Dedifferentiated amniotic fluid mesenchymal stem cell (primary cell): ENCODE data around the gene CACFD1.

Experiments
- DNase-seq: peaks from one replicate; pipeline ENCODE4 v3.0.0-alpha.2; 2016; ENCODE audit errors: extremely low spot score

CACFD1 gene

DNA sequence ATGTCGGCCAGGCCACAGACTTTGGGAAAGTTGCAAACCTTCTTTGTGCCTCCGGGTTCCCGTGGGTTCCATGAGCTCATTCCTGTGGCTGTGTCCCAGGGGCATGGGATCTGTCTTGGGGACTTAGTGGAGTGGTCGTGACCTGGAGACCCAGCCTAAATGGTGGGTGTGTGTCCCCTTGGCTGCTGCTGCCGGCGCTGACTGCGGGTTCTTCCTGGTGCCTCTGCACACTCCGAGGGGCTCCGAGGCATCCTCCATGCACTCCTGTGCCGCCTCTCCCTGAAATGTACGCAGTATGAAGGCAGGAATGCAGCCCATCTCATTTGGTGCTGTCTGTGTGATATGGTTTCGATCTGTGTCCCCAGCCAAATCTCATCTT lies 40.1 kb downstream of the CACFD1 start:
- DNase-seq, result no peak

DNA sequence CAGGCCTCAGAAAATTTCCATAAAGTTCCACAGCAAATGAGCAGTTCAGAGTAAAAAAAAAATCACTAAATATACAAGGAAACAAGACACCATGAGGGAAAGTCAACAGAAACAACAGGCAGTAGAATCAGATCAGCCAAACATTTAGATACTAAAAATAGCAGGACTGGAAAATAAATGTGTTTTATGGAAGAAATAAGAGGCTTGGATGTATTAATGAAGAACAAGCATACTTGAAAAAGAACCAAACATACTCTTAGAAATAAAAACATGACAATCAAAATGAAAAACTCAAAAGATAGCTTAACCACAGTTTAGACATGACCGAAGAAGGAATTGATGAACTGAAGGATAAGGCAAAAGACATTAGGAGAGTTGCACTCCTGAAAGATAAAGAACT lies 42.3 kb downstream of the CACFD1 start:
- DNase-seq, result no peak

DNA sequence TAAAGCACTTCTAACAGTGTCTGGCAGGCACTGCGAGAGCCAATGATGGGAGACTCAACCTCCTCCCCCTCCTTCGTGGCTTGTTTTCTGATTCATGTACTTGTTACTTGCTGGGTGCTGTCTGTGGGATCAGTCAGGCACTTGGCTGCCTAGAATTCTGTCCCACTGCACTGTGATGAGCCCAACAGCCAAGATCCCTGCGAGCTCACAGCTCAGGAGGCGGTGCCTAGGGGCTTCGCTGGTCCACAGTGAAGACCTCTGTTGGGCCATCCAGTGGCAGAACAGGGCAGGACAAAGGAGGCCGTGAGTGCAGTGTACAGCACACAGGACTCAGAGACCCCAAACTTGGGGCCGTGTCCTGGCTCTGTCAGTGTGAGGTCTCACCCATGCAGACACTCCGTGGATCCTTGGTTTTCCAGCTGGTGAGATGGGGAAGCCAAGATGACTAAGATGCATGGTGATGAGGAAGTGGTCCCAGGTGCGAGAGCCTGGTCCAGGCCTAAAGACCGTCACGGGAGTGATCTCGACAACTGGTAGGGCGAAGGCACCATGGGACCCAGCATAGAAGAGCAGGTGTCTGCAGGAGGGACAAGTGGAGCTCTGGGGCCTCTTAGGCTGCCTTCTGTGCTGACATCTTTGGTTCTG lies 45.5 kb downstream of the CACFD1 start:
- DNase-seq, result no peak

DNA sequence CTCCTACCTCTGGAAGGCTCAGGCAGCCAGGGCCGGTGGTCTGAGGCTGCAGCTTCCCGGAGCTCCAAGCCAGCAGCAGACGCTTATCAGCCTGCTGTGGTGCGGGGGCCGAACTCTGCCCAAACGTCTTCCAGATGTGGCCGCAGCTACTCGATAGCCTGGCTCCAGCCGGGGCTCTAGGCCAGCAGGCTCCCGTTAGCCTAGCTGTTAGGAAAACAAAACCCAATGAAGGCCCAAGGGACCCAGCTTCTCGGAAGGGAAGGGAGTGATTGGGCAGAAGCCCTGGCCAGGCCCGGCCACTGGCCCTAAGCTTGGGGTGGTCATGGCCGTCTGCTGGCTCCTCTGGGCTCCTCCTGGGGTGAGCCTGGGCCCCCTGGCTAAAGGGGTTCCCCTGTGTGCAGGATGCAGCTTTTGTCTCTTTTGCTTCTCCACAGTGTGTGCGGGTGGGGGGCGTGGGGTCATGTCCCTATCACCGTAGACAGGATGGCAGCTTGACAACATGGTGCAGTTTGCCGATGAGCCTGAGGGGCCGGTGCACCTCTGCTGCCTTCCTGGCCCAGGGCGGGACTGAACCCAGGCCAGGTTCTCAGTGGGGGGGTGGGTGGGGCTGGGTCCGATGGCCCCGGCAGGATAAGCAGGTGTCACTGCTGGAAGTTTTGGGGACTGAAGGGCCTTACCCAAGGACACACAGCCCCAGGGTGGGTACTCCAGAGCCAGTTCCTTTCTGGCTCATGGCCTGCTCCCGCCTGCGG lies 46.3 kb downstream of the CACFD1 start:
- DNase-seq, result no peak

DNA sequence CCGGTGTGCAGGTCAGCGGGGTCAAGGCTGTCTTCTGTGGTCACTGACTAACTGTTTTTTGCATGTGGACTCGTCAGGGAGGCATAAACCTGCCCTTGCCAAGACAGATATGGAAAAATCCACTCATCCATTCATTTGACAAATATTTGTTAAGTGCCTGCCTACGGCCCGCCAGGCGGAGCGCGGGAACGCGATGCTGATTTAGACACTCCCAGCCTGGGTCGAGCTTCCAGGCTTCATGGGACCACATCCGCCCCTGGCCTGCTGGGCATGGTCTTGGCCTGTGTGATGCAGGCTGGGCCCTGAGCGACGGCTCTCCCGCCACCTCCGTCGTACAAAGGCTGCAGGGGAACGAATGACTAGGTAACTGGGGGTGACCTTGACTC lies 46.9 kb downstream of the CACFD1 start:
- DNase-seq, result no peak

DNA sequence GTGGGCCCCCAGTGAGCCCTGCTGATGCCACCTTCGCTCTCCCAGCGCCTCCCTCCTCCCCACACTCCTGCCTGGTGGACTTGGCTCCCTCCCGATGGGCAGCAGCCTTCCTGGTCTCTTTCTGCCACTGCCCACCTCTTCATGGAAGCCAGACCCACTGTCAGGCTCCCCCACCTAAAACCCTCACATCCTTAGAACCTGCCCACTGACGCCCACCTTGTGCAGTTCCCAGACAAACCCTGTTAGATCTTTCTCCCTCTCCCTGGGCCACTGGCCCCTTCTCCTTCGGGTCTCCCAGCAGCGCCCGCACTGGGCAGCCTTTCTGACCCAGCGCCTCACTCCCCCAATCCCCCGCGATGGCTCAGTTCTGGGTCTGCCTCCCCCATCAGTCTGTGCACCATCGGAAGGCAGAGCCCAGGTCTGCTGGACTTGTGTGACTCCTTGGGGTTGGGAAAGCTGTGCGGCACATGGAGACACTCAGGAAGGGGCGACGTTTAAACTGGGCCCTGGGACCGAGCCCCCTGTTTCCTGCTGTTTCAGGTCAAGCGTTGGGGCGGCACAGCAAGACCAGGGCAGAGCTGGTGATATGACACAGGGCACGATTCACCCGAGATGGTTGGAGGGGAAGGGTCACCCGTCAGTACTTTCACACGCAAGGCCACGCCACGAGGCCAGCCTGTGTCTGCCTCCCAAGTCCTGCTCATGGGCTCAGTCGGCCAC lies 47.6 kb downstream of the CACFD1 start:
- DNase-seq, result no peak

DNA sequence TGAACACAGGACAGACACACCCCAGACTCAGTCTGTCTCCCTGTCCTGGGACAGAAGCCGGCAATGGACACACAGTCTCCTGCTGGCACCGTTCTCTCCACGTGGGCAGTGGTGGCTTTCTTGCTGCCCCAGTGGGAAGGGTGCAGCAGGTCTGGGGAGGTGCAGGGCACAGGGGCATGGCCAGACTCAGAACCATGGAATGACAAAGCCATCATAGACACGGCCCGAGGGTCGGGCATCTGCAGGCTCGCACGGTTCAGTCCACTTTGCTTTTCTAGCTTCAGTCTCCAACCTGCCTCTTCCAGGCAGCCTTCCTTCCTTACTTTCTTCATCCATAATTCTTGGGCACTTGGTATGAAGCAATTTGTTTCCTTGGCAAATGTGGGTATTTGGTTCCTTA lies 48.3 kb downstream of the CACFD1 start:
- DNase-seq, result no peak

DNA sequence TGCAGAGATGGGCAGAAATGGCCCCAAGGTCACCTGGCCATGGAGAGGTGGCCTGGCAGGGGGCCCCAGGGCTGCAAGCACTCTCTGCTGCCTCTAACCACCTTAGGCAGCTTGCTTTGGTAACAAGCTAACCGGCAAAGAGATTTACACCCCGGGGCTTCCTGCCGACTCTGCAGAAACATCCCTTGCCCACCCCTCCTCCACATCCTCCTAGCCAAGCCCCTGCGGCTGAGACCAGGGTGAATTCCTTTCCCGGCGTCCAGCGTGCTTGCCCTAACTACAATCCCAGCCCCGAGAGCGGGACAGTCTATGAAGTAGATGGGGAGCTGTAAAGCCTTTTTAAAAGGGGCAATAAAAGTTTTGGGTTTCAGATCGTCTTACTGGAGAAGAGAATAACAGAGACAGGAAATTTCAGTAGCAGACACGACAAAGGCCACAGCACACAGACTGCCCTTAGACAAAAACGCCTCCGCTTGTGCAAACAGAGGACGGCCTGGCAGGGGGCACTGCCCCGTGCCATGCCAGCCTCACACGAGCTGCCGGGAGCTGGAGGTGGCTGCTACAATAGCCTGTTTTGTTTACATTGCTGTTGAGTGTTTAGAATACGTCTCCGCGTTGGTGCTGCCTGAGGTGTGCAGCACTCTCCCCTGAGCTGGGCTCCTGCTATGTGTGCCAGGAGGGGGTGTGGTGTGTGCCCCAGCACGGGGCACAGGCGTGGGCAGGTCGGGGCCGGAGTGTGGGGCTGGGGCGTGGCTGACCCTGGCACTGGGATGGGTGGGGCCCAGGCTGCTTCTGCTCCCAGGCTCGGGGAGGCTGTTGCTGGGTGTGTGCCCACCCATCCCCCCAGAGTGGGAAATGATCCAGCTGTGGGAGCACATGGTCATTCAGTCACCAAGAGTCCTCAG lies 49.7 kb downstream of the CACFD1 start:
- DNase-seq, result no peak

DNA sequence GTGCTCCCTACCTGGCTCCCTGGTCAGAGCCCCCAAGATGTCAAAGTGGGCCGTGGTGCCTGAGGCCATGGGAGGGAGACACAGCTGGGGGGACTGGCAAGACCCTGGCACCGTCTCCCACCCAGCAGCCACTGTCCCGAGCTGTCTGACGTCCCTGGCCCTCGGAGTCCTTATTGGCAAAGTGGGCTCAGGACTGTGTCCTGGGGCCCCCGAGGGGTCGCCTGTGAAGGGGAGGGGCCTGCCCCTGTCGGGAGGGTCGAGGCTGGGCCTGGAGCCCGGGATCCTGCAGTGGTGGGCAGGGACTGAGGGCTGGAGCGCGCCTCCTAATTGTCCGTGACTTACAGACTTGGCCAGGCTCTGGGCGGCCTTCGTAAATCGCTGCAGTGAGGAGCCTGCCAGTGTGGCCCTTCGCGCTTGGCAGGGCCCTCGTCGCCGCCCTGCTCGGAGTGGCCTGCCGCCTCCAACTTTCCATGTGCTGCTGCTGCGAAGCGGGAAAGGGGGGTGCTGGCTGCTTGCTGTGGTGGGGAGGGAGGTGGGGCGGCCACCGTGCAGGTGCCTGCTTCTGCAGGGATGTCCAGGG lies 51.2 kb downstream of the CACFD1 start:
- DNase-seq, result no peak

DNA sequence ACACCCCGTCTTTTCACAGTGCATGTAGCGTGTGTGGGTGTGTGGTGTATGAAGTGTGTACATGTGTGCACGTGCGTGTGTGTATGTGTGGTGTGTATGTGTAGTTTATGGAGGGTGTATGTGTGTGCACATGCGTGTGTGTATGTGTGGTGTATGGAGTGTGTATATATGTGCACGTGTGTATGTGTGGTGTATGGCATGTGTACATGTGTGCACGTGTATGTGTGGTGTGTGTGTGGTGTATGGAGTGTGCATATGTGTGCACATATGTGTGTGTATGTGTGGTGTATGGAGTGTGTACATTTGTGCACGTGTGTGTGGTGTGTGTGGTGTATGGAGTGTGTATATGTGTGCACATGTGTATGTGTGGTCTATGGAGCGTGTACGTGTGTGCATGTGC lies 51.8 kb downstream of the CACFD1 start:
- no peak for DNase-seq

DNA sequence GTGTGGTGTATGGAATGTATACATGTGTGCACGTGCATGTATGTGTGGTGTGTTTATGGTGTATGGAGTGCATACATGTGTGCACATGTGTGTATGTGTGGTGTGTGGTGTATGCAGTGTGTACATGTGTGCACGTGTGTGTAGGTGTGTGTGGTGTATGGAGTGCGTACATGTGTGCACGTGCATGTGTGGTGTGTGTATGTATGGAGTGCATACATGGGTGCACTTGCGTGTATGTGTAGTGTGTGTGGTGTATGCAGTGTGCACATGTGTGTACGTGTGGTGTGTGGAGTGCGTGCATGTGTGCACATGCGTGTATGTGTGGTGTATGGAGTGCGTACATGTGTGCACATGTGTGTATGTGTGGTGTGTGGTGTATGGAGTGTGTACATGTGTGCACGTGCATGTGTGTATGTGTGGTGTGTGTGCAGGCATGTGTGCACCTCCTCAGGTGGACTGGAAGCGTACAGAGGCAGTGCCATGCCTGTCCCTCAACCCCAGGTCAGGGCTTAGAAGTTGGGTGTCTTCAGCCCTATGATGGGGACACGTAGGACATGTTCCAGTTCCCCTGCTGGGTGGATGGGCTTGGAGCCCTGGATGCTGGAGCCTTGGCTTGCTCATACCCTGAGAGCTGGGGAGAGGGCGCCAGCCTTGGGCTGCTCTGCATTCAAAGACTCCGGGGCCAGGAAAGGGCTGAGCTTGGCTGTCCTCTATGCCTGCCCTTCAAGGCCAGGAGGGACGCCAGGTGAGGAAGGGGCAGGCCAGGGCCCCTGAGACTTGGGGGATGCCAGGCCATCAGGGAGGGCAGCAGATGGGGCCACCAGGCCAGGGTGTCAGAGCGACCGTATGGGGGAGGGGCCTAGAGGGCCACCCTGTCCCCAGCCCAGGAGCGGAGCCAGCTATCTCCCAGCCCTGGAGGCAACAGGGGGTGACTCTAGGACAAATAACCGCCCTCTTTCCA lies 52.8 kb downstream of the CACFD1 start:
- no peak for DNase-seq

DNA sequence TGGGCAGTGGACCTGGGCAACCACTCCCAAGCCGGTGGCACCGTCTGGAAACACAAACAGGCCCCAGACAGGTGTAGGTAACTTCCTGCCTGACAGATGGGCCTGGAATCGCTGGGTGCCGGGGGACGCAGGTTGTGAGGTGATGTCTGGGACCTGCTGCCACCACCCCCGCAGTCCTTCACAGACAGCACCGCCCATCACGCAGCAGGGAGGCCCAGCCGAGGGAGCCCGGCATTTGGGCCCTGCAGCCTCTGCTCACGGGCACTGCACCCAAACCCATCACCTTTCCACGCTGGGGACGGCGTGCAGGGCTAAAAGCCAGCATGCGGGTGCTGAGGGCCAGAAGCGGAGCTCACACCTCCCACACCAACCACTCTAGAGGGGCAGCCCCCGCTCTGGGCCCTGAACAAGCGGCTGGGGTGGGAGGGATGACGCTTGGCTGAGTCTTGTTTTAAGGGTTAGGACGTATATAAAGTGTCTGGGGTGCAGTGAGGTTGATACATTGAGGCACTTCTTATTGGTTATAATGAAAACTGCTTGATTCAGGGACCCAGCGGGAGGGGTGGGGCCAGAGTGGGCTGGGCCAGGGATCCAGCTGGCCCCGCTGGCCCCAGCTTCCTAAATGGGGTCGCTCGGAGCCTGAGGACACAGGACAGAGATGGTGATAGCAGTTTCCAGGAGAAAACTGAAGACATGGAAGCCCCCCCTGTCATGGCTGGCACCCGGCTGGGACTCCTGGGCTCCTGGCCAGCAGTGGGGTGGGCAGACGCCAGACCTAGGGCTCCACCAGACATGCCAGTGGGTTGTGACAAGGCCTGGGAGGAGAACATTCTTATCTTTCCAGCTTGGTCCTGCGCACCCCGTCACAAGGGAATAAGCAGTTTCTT lies 53.7 kb downstream of the CACFD1 start:
- DNase-seq, result no peak

DNA sequence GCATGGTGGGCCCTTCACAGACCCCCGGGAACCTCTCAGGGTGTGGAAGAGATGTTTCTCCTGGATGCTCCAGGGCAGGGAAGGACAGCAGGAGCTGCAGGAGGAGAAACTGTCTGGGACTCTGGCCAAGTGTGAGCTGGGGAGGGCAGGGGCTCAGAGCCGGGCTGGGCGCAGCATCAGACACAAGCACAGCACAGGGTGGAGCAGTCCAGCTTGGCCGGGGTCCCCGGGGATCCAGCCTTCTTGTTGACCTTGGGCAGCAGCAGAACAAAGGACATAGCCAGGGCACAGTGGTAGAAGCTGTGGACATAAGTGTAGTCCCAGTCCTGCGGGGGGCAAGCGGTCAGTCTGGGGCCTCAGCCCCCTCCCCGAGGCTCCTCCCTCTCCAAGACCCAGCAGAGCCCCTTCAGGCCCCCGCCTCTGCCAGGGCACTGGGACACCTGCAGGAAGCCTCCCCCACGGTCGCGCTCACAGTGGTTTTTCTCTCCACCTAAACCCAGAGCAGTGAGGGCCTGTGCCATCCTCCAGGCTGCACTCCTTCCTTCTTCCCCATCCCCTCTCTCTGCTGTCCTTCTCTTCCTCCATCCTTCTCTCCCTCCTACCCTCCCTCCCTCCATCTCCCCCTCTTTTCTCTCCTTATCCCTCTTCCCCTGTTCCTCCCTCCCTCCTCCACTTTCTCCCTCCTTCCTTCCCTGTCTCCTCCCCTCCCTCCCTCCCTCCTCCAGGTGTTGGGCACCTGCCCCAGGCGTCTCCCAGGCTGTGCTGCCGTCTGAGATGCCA lies 54.9 kb downstream of the CACFD1 start:
- no peak for DNase-seq

DNA sequence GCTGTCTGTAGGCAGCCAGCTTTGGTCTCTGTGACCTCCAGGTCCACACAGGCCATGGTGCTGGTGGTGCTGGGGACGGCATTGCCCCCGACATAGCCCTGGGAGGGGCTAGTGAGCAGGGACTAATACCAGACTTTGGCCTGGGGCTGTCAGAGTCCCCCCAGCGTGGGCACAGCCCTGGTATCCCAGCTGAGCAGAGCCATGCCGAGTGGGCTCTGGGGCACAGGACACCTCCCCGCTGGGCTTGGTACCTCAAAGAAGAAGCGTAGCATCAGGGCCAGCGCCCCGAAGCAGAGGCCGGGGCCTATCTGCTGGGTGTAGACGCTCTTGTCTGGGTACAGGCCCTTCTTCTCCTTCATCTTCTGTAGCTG lies 55.4 kb downstream of the CACFD1 start:
- no peak for DNase-seq

DNA sequence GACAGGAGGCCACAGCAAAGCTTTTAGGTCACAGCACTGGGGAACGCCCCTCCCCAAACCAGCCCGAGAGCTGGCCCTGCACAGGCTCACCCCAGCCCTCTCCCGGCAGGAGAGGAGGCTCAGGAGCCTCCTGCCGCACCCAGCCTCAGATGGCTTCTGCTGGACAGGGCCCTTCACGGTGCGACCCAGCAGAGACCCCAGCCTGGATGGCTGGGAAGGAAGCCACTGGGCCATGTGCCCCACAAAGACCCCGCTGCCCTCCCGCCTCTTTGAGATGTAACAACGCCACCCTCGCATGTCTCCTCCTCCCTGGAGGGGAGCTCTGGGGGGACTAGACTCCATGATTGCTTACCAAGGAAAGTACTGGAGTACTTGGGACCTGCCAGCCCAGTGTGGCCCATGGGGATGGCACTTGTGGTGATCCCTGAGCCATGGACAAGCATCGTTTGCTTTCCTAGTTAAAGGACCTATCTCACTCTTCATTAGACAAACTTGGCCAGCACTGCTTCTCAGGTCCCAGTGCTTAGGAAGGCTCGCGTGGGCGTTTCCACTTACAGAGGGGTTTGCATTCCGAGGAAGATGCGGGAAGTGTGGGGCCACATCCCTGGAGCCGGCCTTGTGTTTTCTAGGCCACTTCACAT lies 56.0 kb downstream of the CACFD1 start:
- DNase-seq, result no peak

DNA sequence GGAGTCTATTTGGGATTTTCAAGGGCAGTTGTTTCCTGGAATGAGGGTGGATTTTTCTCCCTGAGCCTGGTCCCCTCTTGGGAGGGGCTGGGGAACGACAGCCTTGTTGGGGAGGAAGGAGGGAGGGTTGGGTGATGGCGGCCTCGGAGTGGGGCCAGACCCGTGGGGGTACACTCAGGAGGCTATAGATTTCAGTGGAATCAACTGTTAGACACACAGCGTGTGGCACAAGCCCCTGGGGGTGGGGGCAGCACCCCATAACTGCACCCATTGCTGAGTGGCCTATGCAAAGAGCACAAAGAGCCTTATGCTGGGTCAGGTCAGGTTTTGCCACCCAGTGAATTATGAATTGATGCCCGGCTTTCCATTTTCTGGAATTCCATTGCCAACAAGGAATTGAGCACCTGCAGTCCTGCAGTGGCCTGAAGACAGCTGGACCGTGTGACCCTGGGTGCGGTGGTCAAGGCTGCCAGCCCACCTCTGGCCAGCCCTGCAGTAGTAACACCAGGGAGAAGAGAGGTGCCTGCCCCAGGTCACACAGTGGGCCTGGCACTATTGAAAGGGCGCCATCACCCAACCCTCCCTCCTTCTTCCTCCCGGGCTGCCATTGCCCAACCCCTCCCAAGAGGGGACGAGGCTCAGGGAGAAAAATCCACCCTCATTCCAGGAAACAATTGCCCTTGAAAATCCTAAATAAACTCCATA lies 56.6 kb downstream of the CACFD1 start:
- DNase-seq, result no peak

DNA sequence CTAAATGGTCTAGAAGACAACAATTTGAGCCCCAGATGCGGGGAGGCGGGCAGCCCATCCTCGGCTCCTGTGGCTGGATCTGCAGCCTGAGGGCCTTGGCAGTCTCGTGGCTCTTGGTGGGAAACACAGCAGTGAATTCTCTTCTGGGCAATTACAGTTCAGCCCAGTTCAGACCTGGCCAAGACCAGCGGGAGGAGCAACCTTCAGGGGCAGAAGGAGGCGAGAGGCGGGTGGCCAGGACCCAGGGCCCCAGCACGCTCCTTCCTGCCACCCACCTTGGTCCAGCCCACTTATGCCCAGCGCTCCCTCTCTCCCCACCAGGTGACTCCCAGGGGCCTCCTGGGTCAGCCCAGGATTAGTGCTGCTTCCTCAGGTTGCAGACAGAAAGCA lies 57.2 kb downstream of the CACFD1 start:
- DNase-seq, result no peak

DNA sequence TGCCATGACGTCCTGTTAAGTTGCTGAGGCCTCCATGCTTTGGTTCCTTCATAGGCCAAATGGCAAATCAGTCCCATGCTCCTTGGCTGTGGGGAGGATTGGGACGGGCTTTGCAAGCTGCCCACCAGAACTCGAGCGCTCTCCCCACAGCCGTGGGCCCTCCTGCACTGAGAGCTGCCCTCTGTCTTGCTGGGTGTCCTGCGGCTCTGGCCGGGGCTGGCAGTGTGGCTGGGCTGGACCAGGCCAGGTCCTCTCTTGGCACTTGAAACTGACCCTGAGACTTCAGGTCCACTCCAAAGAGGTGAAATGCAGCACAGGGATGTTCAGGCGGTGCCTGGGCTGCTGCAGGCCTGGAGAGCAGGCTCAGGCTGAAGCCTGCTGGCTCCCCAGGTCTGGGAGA lies 57.9 kb downstream of the CACFD1 start:
- DNase-seq, result no peak
